Stomach smooth muscle (tissue), 2 donors: ENCODE data around the gene YKT6.

Source experiments
- H3K27ac ChIP-seq: one replicate; pipeline ENCODE4 v1.7.0; 2013; ENCODE audit warnings: mild to moderate bottlenecking, low read length, inconsistent platforms
- H3K27me3 ChIP-seq, 2 donors: one replicate each; pipeline ENCODE4 v1.7.0; 2013; ENCODE audit warnings: low read length in 2 of 2; ENCODE audit not compliant: insufficient read depth in 2 of 2, control insufficient read depth in 1 of 2
- H3K36me3 ChIP-seq, 2 donors: one replicate each; pipeline ENCODE4 v1.7.0; 2013; ENCODE audit warnings: low read length in 2 of 2; ENCODE audit not compliant: control insufficient read depth in 2 of 2, insufficient read depth in 2 of 2
- H3K4me1 ChIP-seq: one replicate; pipeline ENCODE4 v1.7.0; 2013; ENCODE audit warnings: low read length; ENCODE audit not compliant: control insufficient read depth, insufficient read depth
- H3K4me3 ChIP-seq, 2 donors: one replicate each; pipeline ENCODE4 v1.7.0; 2013; ENCODE audit warnings: low read length in 2 of 2
- H3K9ac ChIP-seq, 2 donors: one replicate each; pipeline ENCODE4 v1.7.0; 2013; ENCODE audit warnings: low read length in 2 of 2, mild to moderate bottlenecking in 1 of 2
- H3K9me3 ChIP-seq, 2 donors: one replicate each; pipeline ENCODE4 v1.7.0; 2013; ENCODE audit warnings: low read length in 2 of 2; ENCODE audit not compliant: control insufficient read depth in 2 of 2
- donor health status: healthy.
- donor health status: Pancreatic carcinoma.

YKT6 gene

GRCh38 chr7:44235582-44236332 is 35.0 kb downstream of the YKT6 start:
- Histone ChIP-seq H3K27ac (no peak overlapping the region), H3K9me3 (no peaks in the 10 kb centered on the region), H3K27me3 (peaks cover 0 to 4% of the 10 kb centered on the region in 2 donors), H3K9ac (no peak overlapping the region), H3K4me1 (no peaks in the 10 kb centered on the region), H3K36me3 (no peaks in the 10 kb centered on the region), H3K4me3 (no peak overlapping the region)

- Histone ChIP-seq H3K27me3 (peaks cover 0 to 4% of the 10 kb centered on the region in 2 donors), H3K36me3 (no peaks in the 10 kb centered on the region), H3K27ac (no peak overlapping the region), H3K9me3 (no peaks in the 10 kb centered on the region), H3K9ac (no peak overlapping the region), H3K4me1 (peaks cover 3% of the 10 kb centered on the region), H3K4me3 (no peak overlapping the region)
Measured at GRCh38 chr7:44236333-44236728, 35.6 kb downstream of the YKT6 start.

GRCh38 chr7:44237696-44238095 is 36.9 kb downstream of the YKT6 start:
- H3K27ac ChIP-seq: no peak overlapping the region
- H3K27me3 ChIP-seq: peaks cover 0 to 4% of the 10 kb centered on the region in 2 donors
- no peak overlapping the region for H3K4me3 ChIP-seq
- no peak overlapping the region for H3K9ac ChIP-seq
- H3K9me3 ChIP-seq: no peaks in the 10 kb centered on the region
- peaks cover 4% of the 10 kb centered on the region for H3K4me1 ChIP-seq
- no peaks in the 10 kb centered on the region for H3K36me3 ChIP-seq

- Histone ChIP-seq H3K27ac (no peak overlapping the region), H3K9me3 (no peaks in the 10 kb centered on the region), H3K36me3 (no peaks in the 10 kb centered on the region), H3K4me3 (no peak overlapping the region), H3K9ac (no peak overlapping the region), H3K4me1 (peaks cover 4% of the 10 kb centered on the region), H3K27me3 (peaks cover 0 to 4% of the 10 kb centered on the region in 2 donors)
Measured at GRCh38 chr7:44238116-44238695, 37.4 kb downstream of the YKT6 start.

- H3K9me3 ChIP-seq: no peaks in the 10 kb centered on the region
- peaks cover 0 to 4% of the 10 kb centered on the region in 2 donors for H3K27me3 ChIP-seq
- peaks cover 6% of the 10 kb centered on the region for H3K4me1 ChIP-seq
- H3K27ac ChIP-seq: no peak overlapping the region
- H3K9ac ChIP-seq: no peak overlapping the region
- no peaks in the 10 kb centered on the region for H3K36me3 ChIP-seq
- no peak overlapping the region for H3K4me3 ChIP-seq
Measured at GRCh38 chr7:44239361-44239760, 38.6 kb downstream of the YKT6 start.

GRCh38 chr7:44240376-44240775 is 39.6 kb downstream of the YKT6 start:
- no peaks in the 10 kb centered on the region for H3K36me3 ChIP-seq

GRCh38 chr7:44240983-44241510 is 40.3 kb downstream of the YKT6 start:
- Histone ChIP-seq H3K9ac (no peak overlapping the region), H3K36me3 (no peaks in the 10 kb centered on the region), H3K9me3 (no peaks in the 10 kb centered on the region), H3K4me3 (peak overlapping the region; percentile 49 to 65), H3K27ac (no peak overlapping the region), H3K27me3 (peaks cover 0 to 4% of the 10 kb centered on the region in 2 donors), H3K4me1 (peaks cover 6% of the 10 kb centered on the region)

More at GRCh38 chr7:44240376-44240775, 39.6 kb downstream of the YKT6 start:
- Histone ChIP-seq H3K4me1 (peaks cover 6% of the 10 kb centered on the region), H3K27me3 (peaks cover 0 to 4% of the 10 kb centered on the region in 2 donors), H3K4me3 (no peak overlapping the region), H3K27ac (no peak overlapping the region), H3K9me3 (no peaks in the 10 kb centered on the region), H3K9ac (no peak overlapping the region)

GRCh38 chr7:44242091-44242490 is 41.3 kb downstream of the YKT6 start:
- Histone ChIP-seq H3K36me3 (no peaks in the 10 kb centered on the region), H3K4me1 (peaks cover 6% of the 10 kb centered on the region), H3K9me3 (no peaks in the 10 kb centered on the region), H3K4me3 (no peak overlapping the region), H3K27ac (no peak overlapping the region), H3K9ac (no peak overlapping the region), H3K27me3 (peaks cover 0 to 4% of the 10 kb centered on the region in 2 donors)

GRCh38 chr7:44244282-44244681 is 43.5 kb downstream of the YKT6 start:
- no peak overlapping the region for H3K9ac ChIP-seq
- H3K4me1 ChIP-seq: peaks cover 6% of the 10 kb centered on the region
- H3K27me3 ChIP-seq: no peaks in the 10 kb centered on the region
- H3K4me3 ChIP-seq: no peak overlapping the region
- H3K9me3 ChIP-seq: no peaks in the 10 kb centered on the region
- no peak overlapping the region for H3K27ac ChIP-seq
- no peaks in the 10 kb centered on the region for H3K36me3 ChIP-seq

- no peak overlapping the region for H3K27ac ChIP-seq
- H3K9ac ChIP-seq: no peak overlapping the region
- H3K4me1 ChIP-seq: peaks cover 2% of the 10 kb centered on the region
- no peaks in the 10 kb centered on the region for H3K27me3 ChIP-seq
- no peaks in the 10 kb centered on the region for H3K36me3 ChIP-seq
- H3K4me3 ChIP-seq: no peak overlapping the region
- H3K9me3 ChIP-seq: no peaks in the 10 kb centered on the region
Measured at GRCh38 chr7:44246396-44247113, 45.8 kb downstream of the YKT6 start.
